Stimulated activated CD4-positive, alpha-beta T cell treated with anti-CD3 and anti-CD28 coated beads, Interleukin-1b, Interleukin-23, amount 100 ng/mL, for 4 hours (primary cell): ENCODE results near the gene MAGOH.
"Not testable (repeated sequence)": the region's sequence is repeated elsewhere in the genome, so short reads cannot be mapped to it uniquely, and the experiment has no call there.

Experiments used
- DNase-seq, 2 donors: peaks; one replicate each; pipeline ENCODE4 v3.0.0-alpha.2; 2020; ENCODE audit warnings: low read depth in 2 of 2

The MAGOH gene

DNA sequence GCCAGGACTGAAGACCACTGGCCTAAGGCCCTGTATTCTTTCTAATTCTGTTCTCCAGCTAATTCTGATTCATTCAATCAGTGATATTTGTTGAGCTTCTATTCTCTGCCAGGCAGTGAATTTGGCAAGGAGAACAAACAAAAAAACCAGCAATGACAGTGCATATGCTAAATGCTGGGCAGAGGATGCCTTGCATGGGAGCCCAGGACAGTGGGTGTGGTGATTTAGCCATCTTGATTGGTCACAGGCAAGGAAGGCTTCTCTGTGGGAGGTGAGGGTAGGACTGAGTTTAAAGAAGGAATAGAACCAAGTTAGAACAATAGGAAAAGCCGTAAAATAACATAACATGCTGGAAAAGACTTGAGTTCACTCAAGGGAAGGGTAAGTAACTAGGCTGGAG, 50.9 kb downstream of the MAGOH start:
- no peak for DNase-seq

DNA sequence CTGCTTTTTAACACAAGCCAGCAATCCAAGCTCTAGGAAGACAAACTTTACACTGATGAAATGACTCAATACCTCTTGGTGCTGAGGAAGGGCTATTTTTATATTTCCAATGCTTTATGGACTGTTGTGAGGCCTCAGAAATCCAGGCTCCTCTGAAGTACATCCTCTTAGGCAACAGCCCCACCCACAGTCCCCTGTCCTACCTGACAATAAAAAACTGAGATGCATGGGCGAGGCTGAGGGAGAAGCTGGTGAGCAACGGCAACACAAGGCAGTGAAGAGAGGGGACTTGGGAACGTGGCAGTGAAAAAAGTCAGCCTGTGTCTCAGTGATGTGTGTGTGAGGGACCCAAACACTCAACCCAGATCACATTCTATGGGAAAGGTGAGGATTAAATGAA, 51.8 kb downstream of the MAGOH start:
- DNase-seq, result no peak

DNA sequence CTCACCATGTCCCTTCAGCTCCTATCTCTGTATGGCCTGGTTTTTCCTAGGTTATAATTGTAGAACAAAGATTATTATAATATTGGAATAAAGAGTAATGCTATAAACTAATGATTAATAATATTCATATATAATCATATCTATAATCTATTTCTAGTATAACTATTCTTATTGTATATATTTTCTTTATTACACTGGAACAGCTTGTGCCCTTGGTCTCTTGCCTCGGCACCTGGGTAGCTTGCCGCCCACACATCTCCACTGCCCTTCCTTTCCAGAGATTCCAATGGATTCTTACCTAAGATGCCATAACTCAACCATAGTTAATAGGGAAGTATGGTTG, 52.4 kb downstream of the MAGOH start:
- not testable (repeated sequence) for DNase-seq

DNA sequence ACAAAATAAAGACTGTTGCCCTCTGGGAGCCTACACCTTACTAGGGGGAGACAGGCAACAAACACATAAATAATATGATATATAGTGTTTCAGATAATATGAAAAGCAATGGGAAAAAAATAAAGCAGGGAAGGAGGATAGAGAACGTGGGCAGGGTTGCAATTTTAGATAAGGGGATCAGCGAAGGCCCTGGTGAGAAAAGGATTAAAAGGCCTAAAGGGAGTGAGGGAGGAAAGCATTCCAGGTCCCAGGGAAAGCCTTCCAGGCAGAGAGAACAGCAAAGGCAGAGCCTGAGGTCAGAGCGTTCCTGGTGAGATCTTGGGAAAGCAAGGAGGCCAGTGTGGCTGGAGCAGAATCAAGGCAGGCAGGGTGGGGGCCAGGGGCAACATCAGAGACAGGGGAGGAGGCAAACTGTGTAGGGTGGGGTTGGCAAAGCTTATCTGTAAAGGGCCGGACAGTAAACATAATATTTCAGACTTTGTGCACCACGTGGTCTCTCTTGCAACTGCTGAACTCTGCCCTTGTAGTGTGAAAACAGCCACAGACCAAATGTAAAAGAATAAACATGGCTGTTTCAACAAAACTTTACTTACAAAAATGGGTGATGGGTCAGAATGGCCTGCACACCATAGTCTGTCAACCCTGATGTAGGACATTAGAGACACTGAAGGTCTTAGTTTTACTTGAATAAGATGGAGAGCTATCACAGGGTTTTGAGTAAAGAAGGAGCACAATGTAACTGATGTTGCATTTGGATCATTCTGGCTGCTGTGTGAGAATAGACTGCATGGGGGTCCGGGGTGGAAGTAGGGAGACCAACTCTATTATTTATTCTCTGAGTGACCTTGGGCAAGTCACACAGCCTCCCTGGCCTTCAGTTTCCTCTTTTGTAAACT, 55.0 kb downstream of the MAGOH start:
- DNase-seq, result no peak

DNA sequence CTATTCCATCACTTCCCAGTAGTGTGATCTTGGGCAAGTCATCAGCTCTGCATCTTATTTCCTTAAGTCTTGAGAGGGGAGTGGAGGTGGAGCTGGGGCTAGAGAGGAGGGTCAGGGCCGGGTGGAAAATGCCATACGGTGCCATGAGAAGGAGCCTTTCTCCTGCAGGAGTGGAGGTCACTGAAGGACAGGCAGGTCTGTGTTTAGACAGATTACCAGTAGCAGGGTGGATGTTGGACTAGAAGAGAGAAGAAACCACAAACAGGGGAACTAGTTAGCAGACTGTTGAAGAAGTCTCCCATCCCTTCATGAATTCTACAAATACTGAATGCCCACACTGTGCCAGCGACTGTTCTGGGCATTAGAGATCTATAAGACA, 55.6 kb downstream of the MAGOH start:
- no peak for DNase-seq

DNA sequence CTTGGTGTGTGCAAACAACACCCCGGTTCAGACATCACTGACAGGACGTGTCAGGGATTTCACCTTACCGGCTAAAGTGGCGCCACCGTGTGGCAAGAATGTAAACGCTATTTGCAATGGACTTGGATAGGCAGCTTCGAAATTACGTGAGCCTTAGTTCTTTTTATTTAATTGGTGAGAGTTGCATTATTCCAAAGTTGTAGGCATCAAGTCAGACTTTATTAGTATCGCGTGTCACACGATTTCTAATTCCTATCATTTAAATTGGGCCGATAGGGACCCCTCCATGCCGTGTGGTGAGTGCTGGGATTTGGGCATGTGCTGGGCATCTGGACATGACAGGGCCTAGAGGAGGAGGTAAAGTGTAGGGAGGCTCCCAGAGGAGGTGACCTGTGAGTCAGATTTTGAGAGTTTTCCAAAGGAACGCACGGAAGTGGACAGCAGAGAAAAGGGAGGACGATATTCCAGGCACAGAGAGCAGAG, 56.2 kb downstream of the MAGOH start:
- peak; percentile 68 to 75 for DNase-seq

DNA sequence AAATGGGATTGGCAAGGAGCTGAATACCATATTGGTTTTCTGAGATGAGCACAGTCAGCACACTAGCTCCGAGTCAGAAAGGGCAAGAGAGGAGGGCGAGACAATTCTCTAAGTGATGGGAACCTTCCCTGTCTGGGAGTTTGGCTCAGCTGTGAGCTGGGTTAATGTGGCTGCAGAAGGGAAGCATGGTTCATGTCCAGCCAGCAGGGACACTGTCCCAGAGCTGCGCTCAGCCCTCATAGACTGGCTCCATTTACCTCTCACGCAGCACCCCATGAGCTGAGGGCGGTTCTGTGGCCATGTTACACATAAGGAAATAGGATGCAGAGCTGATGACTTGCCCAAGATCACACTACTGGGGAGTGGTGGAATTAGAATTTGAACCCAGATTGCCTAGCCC, 57.4 kb downstream of the MAGOH start:
- DNase-seq, result no peak

DNA sequence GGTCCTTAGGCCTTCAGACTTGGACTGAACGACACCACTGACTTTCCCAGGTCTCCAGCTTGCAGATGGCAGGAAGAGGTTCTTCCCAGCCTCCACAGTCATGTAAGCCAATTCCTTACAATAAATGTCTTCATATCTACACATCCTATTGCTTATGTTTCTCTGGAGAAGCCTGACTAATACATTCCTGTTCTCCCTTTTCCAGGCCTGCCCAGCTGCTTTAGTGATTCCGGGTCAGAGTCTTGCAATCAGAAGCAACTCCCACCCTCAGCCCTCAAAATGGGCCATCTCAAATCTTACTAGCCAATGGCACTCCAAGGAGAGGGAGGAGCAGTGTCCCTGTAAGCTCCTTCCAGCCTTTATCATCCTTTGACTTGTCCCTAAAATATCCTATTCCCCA, 58.1 kb downstream of the MAGOH start:
- DNase-seq, result no peak
